Nephron progenitor cell (in vitro differentiated cells): ENCODE measurements around the gene PLPP7.
A peak's percentile ranks its signal among the peaks of the same experiment; 100 is the strongest.

Experiments
- DNase-seq: peaks from one replicate; pipeline ENCODE4 v3.0.0; 2021
- H3K27ac Mint-ChIP-seq: 2 replicates; pipeline ENCODE4 v1.8.0; 2021; ENCODE audit warnings: mild to moderate bottlenecking, moderate library complexity, mixed read lengths
- H3K27me3 Mint-ChIP-seq: 2 replicates; pipeline ENCODE4 v1.8.0; 2021; ENCODE audit warnings: mild to moderate bottlenecking, low read depth, mixed read lengths; ENCODE audit not compliant: poor library complexity
- H3K36me3 Mint-ChIP-seq: 2 replicates; pipeline ENCODE4 v1.8.0; 2021; ENCODE audit warnings: low read depth, mixed read lengths
- H3K4me1 Mint-ChIP-seq: 2 replicates; pipeline ENCODE4 v1.8.0; 2021; ENCODE audit warnings: mixed read lengths
- H3K4me3 Mint-ChIP-seq: 2 replicates; pipeline ENCODE4 v1.8.0; 2021; ENCODE audit warnings: mild to moderate bottlenecking, moderate library complexity, mixed read lengths
- H3K9me3 Mint-ChIP-seq: 2 replicates; pipeline ENCODE4 v1.8.0; 2021; ENCODE audit warnings: mild to moderate bottlenecking, moderate library complexity, mixed read lengths
- TF ChIP-seq, protein P1 (sequence below): fragments of 200-600 bp; sonication (generic); IDR thresholded peaks from 2 replicates; pipeline ENCODE4 v1.5.0; 2021; ENCODE audit warnings: antibody characterized with exemption

Gene PLPP7

DNA sequence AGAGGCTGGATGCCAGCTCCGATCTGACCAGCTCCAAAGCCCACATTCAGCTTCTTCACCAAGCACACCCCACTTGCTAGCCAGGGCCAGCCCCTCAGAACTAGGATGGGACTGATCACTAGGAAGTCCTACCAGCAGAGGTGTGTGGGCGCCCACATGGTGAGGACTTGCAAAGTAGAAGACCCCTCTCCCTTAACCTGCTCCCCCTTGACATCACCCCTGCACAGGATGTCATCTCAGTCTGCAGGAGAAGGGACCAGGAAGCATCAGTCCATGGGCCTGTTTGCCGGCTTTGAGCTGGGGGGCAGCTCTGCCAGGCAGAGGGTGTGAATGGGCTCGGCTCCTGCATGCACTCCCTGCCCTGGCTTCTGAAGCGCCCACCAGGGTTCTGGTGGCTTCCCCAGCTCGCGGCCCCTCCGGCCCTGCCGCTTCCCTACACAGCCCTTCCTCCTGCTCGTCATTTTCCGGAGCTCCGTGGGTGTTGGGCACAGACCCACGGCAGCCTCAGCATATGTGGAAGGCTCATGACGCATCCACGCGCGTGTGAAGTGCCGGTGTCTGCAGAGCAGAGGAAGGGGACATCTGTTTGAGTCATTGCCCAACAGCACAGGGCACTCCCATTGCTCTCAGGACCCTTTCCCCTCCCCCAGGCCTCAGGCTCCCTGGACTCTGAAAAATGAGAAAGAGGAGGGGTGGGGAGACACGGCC lies 9.5 kb upstream of the PLPP7 start:
- no peak overlapping the region for H3K27ac Mint-ChIP-seq
- TF ChIP-seq, protein P1, sequence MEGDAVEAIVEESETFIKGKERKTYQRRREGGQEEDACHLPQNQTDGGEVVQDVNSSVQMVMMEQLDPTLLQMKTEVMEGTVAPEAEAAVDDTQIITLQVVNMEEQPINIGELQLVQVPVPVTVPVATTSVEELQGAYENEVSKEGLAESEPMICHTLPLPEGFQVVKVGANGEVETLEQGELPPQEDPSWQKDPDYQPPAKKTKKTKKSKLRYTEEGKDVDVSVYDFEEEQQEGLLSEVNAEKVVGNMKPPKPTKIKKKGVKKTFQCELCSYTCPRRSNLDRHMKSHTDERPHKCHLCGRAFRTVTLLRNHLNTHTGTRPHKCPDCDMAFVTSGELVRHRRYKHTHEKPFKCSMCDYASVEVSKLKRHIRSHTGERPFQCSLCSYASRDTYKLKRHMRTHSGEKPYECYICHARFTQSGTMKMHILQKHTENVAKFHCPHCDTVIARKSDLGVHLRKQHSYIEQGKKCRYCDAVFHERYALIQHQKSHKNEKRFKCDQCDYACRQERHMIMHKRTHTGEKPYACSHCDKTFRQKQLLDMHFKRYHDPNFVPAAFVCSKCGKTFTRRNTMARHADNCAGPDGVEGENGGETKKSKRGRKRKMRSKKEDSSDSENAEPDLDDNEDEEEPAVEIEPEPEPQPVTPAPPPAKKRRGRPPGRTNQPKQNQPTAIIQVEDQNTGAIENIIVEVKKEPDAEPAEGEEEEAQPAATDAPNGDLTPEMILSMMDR, result no peak
- DNase-seq, result no peak
- no peak overlapping the region for H3K4me3 Mint-ChIP-seq
- no peaks in the 10 kb centered on the region for H3K9me3 Mint-ChIP-seq
- H3K36me3 Mint-ChIP-seq, result no peaks in the 10 kb centered on the region
- peaks cover 36% of the 10 kb centered on the region for H3K4me1 Mint-ChIP-seq
- H3K27me3 Mint-ChIP-seq, result peaks cover 59% of the 10 kb centered on the region

DNA sequence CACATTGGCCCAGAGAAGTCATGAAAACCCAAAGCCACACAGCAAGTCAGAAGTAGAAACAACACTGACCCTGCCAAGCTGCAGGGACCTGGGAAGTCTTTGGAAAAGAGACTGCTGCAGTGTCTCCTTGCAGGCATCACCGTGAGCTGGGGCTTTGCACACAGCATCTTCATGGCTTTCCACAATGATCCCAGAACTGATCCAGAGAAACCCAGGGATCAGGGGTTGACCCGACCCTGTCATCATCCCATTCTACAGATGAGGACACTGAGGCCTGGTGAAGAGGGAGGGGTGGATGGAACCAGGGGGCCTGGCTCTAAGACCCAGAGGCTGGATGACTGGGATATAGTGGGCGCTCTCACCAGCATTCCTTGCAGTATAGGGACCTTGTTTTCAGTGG lies 8.9 kb upstream of the PLPP7 start:
- Mint-ChIP-seq H3K4me3 (no peak overlapping the region), H3K27ac (no peak overlapping the region), H3K9me3 (no peaks in the 10 kb centered on the region), H3K4me1 (peaks cover 29% of the 10 kb centered on the region), H3K27me3 (peaks cover 53% of the 10 kb centered on the region), H3K36me3 (no peaks in the 10 kb centered on the region)
- TF ChIP-seq, protein P1, result no peak
- no peak for DNase-seq

DNA sequence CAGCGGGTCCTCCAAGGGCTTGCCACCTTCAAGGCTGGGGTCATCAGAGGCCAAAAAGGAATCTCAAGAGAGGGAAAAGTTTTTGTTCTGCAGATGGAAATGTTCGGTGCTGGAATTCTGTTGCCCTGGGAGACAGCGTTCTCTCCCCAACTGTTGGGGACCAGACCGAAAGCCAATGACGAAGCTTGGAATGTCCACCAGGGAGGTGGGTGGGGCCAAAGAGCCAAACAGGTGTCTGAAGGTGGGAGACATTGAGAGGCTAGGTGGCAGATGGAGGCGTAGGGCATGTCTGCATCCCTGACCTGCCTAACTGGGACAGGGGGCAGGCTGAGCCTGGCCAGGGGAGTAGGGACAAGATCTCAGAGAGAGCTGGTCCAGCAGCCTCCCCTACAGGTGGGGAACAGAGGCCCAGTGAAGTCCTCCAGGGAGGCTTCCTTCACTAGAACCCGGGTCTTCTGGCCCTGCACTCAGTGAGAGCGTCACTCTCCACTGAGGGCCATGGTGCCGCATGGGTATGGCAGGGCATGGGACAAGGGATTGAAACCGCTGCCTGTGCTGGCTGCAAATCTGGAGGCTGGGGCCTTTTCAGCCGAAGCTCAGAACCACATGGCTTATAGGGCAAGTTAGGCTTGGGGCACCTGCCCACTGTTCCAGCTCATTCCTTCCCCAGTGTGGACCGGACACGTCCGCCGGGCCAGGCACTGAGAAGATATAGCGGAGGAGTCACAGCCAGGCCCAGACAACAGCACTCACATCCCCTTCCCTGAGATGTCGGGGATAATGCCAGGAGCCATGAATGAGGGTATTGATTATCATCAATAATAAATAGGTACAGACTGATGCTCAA lies 8.2 kb upstream of the PLPP7 start:
- Mint-ChIP-seq H3K4me3 (peak overlapping the region; percentile 75), H3K36me3 (no peaks in the 10 kb centered on the region), H3K9me3 (no peaks in the 10 kb centered on the region), H3K4me1 (peaks cover 22% of the 10 kb centered on the region), H3K27ac (no peak overlapping the region), H3K27me3 (peaks cover 46% of the 10 kb centered on the region)
- TF ChIP-seq, protein P1, result no peak
- DNase-seq, result no peak

DNA sequence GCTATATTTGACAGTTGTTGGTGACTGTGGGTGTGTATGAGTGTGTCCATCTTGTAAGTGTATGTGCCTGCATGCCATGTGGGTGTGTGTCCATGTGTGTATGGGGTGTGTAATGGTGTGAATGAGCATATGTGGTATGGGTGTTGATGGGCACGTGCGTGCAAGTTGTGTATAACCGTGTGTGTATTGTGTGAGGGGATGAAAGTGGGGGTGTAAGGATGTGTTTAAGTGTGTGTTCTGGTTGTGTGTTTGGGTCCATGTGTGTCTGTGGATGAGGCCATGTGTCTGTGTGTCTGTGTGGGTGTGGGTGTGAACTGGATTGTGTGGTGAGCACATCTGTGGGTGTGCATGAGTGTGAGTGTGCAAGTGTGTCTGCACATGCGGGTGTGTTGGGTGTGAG lies 7.3 kb upstream of the PLPP7 start:
- Mint-ChIP-seq H3K36me3 (no peaks in the 10 kb centered on the region), H3K27me3 (peaks cover 43% of the 10 kb centered on the region), H3K4me3 (peak overlapping the region; percentile 75), H3K4me1 (peaks cover 21% of the 10 kb centered on the region), H3K9me3 (no peaks in the 10 kb centered on the region), H3K27ac (no peak overlapping the region)
- no peak for DNase-seq
- TF ChIP-seq, protein P1, result no peak

DNA sequence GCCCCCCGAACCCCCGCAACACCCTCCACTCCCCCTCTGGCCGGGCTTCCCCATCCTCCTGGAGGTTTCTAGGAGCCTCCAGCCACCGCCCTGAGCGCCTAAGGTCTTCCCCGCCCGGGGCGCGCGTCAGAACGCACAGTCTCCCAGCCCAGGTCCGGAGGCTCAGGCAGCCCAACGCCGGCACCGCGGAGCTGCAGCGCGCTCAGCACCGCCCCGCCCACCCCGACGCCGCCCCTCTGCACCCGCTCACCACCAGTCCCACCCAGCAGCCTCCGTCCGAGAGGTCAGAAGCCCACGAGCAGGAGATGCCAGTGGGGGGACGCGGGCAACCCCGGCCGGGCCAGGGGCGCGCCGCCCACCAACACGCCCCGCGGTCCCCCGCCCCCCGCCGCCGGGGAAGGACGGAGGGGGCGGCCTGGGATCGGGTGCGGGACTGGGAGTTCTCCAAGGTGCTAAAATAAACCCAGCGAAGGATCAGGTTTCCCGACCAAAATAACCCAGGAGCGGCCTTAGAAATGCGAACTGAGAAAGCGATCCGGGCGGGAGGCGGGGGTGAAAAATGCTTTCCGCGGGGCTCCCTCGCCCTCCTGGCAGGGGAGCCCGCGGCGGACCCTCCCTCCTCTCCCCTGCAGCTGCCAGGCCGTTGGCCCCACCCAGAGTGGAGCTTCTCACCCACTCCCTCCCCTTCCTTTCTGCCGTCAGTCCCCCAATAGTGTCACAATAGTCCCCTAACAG lies 6.7 kb upstream of the PLPP7 start:
- DNase-seq, result peak; percentile 81
- H3K4me3 Mint-ChIP-seq, result peak overlapping the region; percentile 49

More for the DNA sequence above, 6.7 kb upstream of the PLPP7 start:
- Mint-ChIP-seq H3K36me3 (no peaks in the 10 kb centered on the region), H3K4me1 (peaks cover 23% of the 10 kb centered on the region), H3K27me3 (peaks cover 43% of the 10 kb centered on the region), H3K27ac (no peak overlapping the region), H3K9me3 (no peaks in the 10 kb centered on the region)
- TF ChIP-seq, protein P1, result no peak
